ENCODE results near the gene TEC. TPM values are rescaled to one million over a fixed set of nuclear protein-coding genes. Genes with fewer than 3 reads are reported as not detected.

The TEC gene
- total RNA-seq, 1 donor from 2014 or later: 7.7 TPM

GRCh38 chr4:48153791-48154550 is 115.7 kb downstream of the TEC start:
- Histone ChIP-seq H3K4me1 (no peaks in the 10 kb centered on the region), H3K27me3 (no peaks in the 10 kb centered on the region), H3K4me3 (no peak overlapping the region), H3K9me3 (no peaks in the 10 kb centered on the region), H3K27ac (no peak overlapping the region), H3K36me3 (no peaks in the 10 kb centered on the region)
- intact Hi-C loops (cut with DNase I): no loop called here
- DNase-seq: no peak
- ATAC-seq: no peak
- no peak for TF ChIP-seq CTCF (IDR thresholded peaks at IDR 0.05)

- no peaks in the 10 kb centered on the region for H3K27me3 ChIP-seq
- no peak overlapping the region for H3K4me3 ChIP-seq
- no peaks in the 10 kb centered on the region for H3K4me1 ChIP-seq
- ATAC-seq (no peak), DNase-seq (no peak)
- intact Hi-C loops (cut with DNase I): no loop called here
- H3K9me3 ChIP-seq: no peaks in the 10 kb centered on the region
- no peaks in the 10 kb centered on the region for H3K36me3 ChIP-seq
- no peak for TF ChIP-seq CTCF (IDR thresholded peaks at IDR 0.05)
- H3K27ac ChIP-seq: no peak overlapping the region
These were observed 117.4 kb downstream of the TEC start for GRCh38 chr4:48152259-48152658.

- Histone ChIP-seq H3K27me3 (no peaks in the 10 kb centered on the region), H3K36me3 (peaks cover 7% of the 10 kb centered on the region), H3K27ac (no peak overlapping the region), H3K4me1 (no peaks in the 10 kb centered on the region), H3K9me3 (no peaks in the 10 kb centered on the region), H3K4me3 (no peak overlapping the region)
- intact Hi-C loops (cut with DNase I): no loop called here
- no peak for TF ChIP-seq CTCF (IDR thresholded peaks at IDR 0.05)
- no peak for ATAC-seq
- DNase-seq: no peak
These were observed 119.7 kb downstream of the TEC start for GRCh38 chr4:48149827-48150370.

- TF ChIP-seq CTCF (IDR thresholded peaks at IDR 0.05): no peak
- no peak for ATAC-seq
- H3K4me3 ChIP-seq: no peak overlapping the region
- no peaks in the 10 kb centered on the region for H3K9me3 ChIP-seq
- no peaks in the 10 kb centered on the region for H3K27me3 ChIP-seq
- no peaks in the 10 kb centered on the region for H3K4me1 ChIP-seq
- intact Hi-C loops (cut with DNase I): no loop called here
- no peak overlapping the region for H3K27ac ChIP-seq
- no peak for DNase-seq
- H3K36me3 ChIP-seq: peaks cover 24% of the 10 kb centered on the region
These were observed 122.0 kb downstream of the TEC start for GRCh38 chr4:48147621-48148020.

GRCh38 chr4:48141048-48141447 is 128.6 kb downstream of the TEC start:
- Histone ChIP-seq H3K4me1 (no peaks in the 10 kb centered on the region), H3K36me3 (peaks cover 35% of the 10 kb centered on the region), H3K4me3 (no peak overlapping the region), H3K27ac (no peak overlapping the region), H3K9me3 (no peaks in the 10 kb centered on the region), H3K27me3 (no peaks in the 10 kb centered on the region)
- TF ChIP-seq CTCF (IDR thresholded peaks at IDR 0.05): peak; percentile 71
- DNase-seq (no peak), ATAC-seq (peak; percentile 77)
- intact Hi-C loops (cut with DNase I): no loop called here

Measured in upper lobe of right lung (tissue), 1 donor.